ENCODE measurements around the gene PNKD. TPM values are rescaled to one million over a fixed set of nuclear protein-coding genes. Genes with fewer than 3 reads are reported as not detected.
A peak's percentile ranks its signal among the peaks of the same experiment; 100 is the strongest.

Gene PNKD
- total RNA-seq, 2 experiments from 2014 or later, result 66.3 to 74.5 TPM

- intact Hi-C loops (cut with micrococcal nuclease; ENCODE audit: unreplicated experiment), result no loop called here
- no peaks in the 10 kb centered on the region for H3K79me2 ChIP-seq (ENCODE audit: insufficient read depth, low read depth, low read length)
Observed at GRCh38 chr2:218238887-218239286, 31.4 kb upstream of the PNKD start.

DNA sequence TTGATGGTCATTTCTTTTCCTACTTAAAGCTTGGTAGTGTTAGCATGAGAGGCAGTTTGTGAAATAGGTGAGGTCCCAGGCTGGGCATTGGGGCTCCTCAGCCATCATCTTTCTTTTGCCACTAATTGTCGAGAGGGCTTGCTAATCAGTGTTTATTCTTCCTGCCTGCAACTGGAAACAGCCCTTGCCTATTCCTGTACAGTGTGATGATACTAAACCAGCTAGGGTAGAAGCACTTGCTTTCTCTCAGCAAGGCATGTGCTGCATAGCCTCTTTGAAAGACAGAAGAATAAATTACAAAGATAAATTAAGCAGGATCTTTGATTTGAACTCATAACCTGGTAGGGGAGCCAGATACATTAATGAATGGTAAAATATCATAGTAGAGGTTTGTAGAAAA, 26.1 kb upstream of the PNKD start:
- no peaks in the 10 kb centered on the region for H3K9me3 ChIP-seq (ENCODE audit: low read length)
- no peaks in the 10 kb centered on the region for H4K20me1 ChIP-seq (ENCODE audit: insufficient read depth, low read length)
- TF ChIP-seq EZH2phosphoT487 (IDR thresholded peaks at IDR 0.05; ENCODE audit: borderline replicate concordance, low read depth, low read length), result no peak
- TF ChIP-seq, protein P1, sequence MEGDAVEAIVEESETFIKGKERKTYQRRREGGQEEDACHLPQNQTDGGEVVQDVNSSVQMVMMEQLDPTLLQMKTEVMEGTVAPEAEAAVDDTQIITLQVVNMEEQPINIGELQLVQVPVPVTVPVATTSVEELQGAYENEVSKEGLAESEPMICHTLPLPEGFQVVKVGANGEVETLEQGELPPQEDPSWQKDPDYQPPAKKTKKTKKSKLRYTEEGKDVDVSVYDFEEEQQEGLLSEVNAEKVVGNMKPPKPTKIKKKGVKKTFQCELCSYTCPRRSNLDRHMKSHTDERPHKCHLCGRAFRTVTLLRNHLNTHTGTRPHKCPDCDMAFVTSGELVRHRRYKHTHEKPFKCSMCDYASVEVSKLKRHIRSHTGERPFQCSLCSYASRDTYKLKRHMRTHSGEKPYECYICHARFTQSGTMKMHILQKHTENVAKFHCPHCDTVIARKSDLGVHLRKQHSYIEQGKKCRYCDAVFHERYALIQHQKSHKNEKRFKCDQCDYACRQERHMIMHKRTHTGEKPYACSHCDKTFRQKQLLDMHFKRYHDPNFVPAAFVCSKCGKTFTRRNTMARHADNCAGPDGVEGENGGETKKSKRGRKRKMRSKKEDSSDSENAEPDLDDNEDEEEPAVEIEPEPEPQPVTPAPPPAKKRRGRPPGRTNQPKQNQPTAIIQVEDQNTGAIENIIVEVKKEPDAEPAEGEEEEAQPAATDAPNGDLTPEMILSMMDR (conservative IDR thresholded peaks at IDR 0.05; ENCODE audit: low read length), result no peak
- no peak overlapping the region for H3K4me2 ChIP-seq (ENCODE audit: low read length)
- POLR2A ChIA-PET, result interaction anchor here (1.0 to 2.3 kb wide), 3 partner anchors 12 to 23 kb away, joined by 3 to 13 read pairs (median 4); no protein-coding TSS in a partner anchor
- no TSS peak for BruUV-seq (replicated peaks)
- no peak for DNase-seq (ENCODE audit: low spot score)
- H2AFZ ChIP-seq (ENCODE audit: low read length), result no peak overlapping the region
- intact Hi-C loops (cut with micrococcal nuclease; ENCODE audit: unreplicated experiment), result no loop called here
- peaks cover 98% of the 10 kb centered on the region for H3K36me3 ChIP-seq (ENCODE audit: insufficient read depth, low read length)
- no peaks in the 10 kb centered on the region for H3K79me2 ChIP-seq (ENCODE audit: insufficient read depth, low read depth, low read length)
- CTCF ChIA-PET (ENCODE audit: unreplicated experiment), result no interaction called here
- no peak overlapping the region for H3K4me3 ChIP-seq (ENCODE audit: low read depth, low read length, poor library complexity, severe bottlenecking)
- no peaks in the 10 kb centered on the region for H3K4me1 ChIP-seq (ENCODE audit: insufficient read depth, low read length, poor library complexity, severe bottlenecking)
- H3K27ac ChIP-seq (ENCODE audit: low read depth, low read length, poor library complexity, severe bottlenecking), result no peak overlapping the region
- no peaks in the 10 kb centered on the region for H3K9me2 ChIP-seq (ENCODE audit: insufficient read depth, low read length)

More at GRCh38 chr2:218238887-218239286, 31.4 kb upstream of the PNKD start:
- no peaks in the 10 kb centered on the region for H3K9me2 ChIP-seq (ENCODE audit: insufficient read depth, low read length)
- H3K9me3 ChIP-seq (ENCODE audit: low read length), result no peaks in the 10 kb centered on the region
- CTCF ChIA-PET (ENCODE audit: unreplicated experiment), result no interaction called here
- H3K4me2 ChIP-seq (ENCODE audit: low read length), result no peak overlapping the region
- BruUV-seq (replicated peaks), result TSS peak; percentile 3
- no peaks in the 10 kb centered on the region for H4K20me1 ChIP-seq (ENCODE audit: insufficient read depth, low read length)
- DNase-seq (ENCODE audit: low spot score), result no peak
- no peak overlapping the region for H3K27ac ChIP-seq (ENCODE audit: low read depth, low read length, poor library complexity, severe bottlenecking)
- no peaks in the 10 kb centered on the region for H3K4me1 ChIP-seq (ENCODE audit: insufficient read depth, low read length, poor library complexity, severe bottlenecking)
- peaks cover 98% of the 10 kb centered on the region for H3K36me3 ChIP-seq (ENCODE audit: insufficient read depth, low read length)
- POLR2A ChIA-PET, result interaction anchor here (0.6 to 0.7 kb wide), 2 partner anchors 12 to 82 kb away, joined by 3 to 5 read pairs; no protein-coding TSS in a partner anchor
- TF ChIP-seq, protein P1 (conservative IDR thresholded peaks at IDR 0.05; ENCODE audit: low read length), result no peak
- TF ChIP-seq EZH2phosphoT487 (IDR thresholded peaks at IDR 0.05; ENCODE audit: borderline replicate concordance, low read depth, low read length), result no peak
- no peak overlapping the region for H2AFZ ChIP-seq (ENCODE audit: low read length)
- no peak overlapping the region for H3K4me3 ChIP-seq (ENCODE audit: low read depth, low read length, poor library complexity, severe bottlenecking)

DNA sequence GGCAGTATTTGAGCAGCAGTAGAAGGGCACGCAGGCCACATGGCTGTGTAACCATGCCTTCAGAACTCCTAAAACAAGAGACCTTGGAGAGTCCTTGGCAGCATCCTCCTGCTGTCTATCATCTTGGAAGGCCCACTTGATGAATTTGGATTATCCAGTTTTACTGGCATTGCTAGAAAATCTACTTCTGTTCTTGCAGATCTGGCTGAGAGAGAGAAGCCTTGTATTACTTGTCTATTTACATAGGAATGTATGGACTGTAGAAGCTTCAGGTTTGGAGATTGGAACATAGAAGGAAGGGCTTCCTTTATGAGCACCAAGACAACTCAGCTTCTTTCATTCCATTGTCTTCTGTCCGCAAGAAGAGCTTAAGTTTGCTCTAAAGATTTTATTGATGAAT, 25.7 kb upstream of the PNKD start:
- no peak for DNase-seq (ENCODE audit: low spot score)
- Histone ChIP-seq H3K36me3 (ENCODE audit: insufficient read depth, low read length) (peaks cover 98% of the 10 kb centered on the region), H3K79me2 (ENCODE audit: insufficient read depth, low read depth, low read length) (no peaks in the 10 kb centered on the region), H3K27ac (ENCODE audit: low read depth, low read length, poor library complexity, severe bottlenecking) (no peak overlapping the region), H3K4me2 (ENCODE audit: low read length) (no peak overlapping the region), H3K9me3 (ENCODE audit: low read length) (no peaks in the 10 kb centered on the region), H3K4me3 (ENCODE audit: low read depth, low read length, poor library complexity, severe bottlenecking) (no peak overlapping the region), H3K4me1 (ENCODE audit: insufficient read depth, low read length, poor library complexity, severe bottlenecking) (no peaks in the 10 kb centered on the region), H2AFZ (ENCODE audit: low read length) (no peak overlapping the region), H3K9me2 (ENCODE audit: insufficient read depth, low read length) (no peaks in the 10 kb centered on the region), H4K20me1 (ENCODE audit: insufficient read depth, low read length) (no peaks in the 10 kb centered on the region)
- intact Hi-C loops (cut with micrococcal nuclease; ENCODE audit: unreplicated experiment), result no loop called here
- BruUV-seq (replicated peaks), result no TSS peak
- POLR2A ChIA-PET, result interaction anchor here (0.6 to 2.3 kb wide), 5 partner anchors 11 to 37 kb away, joined by 3 to 13 read pairs (median 4); no protein-coding TSS in a partner anchor
- CTCF ChIA-PET (ENCODE audit: unreplicated experiment), result no interaction called here
- TF ChIP-seq EZH2phosphoT487 (IDR thresholded peaks at IDR 0.05; ENCODE audit: borderline replicate concordance, low read depth, low read length), result no peak
- TF ChIP-seq, protein P1 (conservative IDR thresholded peaks at IDR 0.05; ENCODE audit: low read length), result no peak
